H1 (cell line): ENCODE measurements around the gene PPP2R3A. TPM values are rescaled to one million over a fixed set of nuclear protein-coding genes. Genes with fewer than 3 reads are reported as not detected.

ENCODE experiments used
- CTCF ChIA-PET: fragments of 300-600 bp; sonication (Branson Sonifier 250); formaldehyde crosslinking; loops from one replicate; lab custom pipeline; 2021; ENCODE audit not compliant: partially characterized antibody; lab: Charles Lee
- POLR2A ChIA-PET: fragments of 300-600 bp; sonication (Branson Sonifier 250); formaldehyde crosslinking; loops from one replicate; lab custom pipeline; 2021; ENCODE audit warnings: inconsistent platforms; ENCODE audit not compliant: partially characterized antibody; lab: Charles Lee
- DNase-seq, 2 experiments: peaks; one replicate each; pipeline versions ENCODE4 v3.0.0 to v3.0.0-alpha.2; 2010 to 2022; ENCODE audit warnings: low spot score in 2 of 2, low read depth in 1 of 2, mixed read lengths in 1 of 2
- FAIRE-seq: peaks from 2 replicates; lab custom pipeline; 2011; peaks lifted over from hg19 to GRCh38; lab: Jason Lieb, UNC
- H2AFZ ChIP-seq: 2 replicates; pipeline ENCODE4 v1.8.1; 2012; ENCODE audit warnings: low read length, inconsistent platforms
- H2AK5ac ChIP-seq: 2 replicates; pipeline ENCODE4 v1.6.1; 2013; ENCODE audit warnings: low read depth, low read length
- H2BK120ac ChIP-seq: replicated peaks from 2 replicates; pipeline ENCODE3; 2013; ENCODE audit warnings: low read depth, low read length, inconsistent platforms
- H2BK12ac ChIP-seq: 2 replicates; pipeline ENCODE4 v1.6.1; 2013; ENCODE audit warnings: low read depth, low read length
- H2BK15ac ChIP-seq: 2 replicates; pipeline ENCODE4 v1.6.1; 2013; ENCODE audit warnings: low read length
- H2BK20ac ChIP-seq: 2 replicates; pipeline ENCODE4 v1.6.1; 2013; ENCODE audit warnings: low read length
- H2BK5ac ChIP-seq: 2 replicates; pipeline ENCODE4 v1.6.1; 2013; ENCODE audit warnings: low read depth, low read length
- H3K14ac ChIP-seq: 2 replicates; pipeline ENCODE4 v1.6.1; 2013; ENCODE audit warnings: inconsistent platforms; ENCODE audit not compliant: insufficient read length
- H3K18ac ChIP-seq: 2 replicates; pipeline ENCODE4 v1.6.1; 2013; ENCODE audit warnings: low read length; ENCODE audit errors: extremely low read depth
- H3K23ac ChIP-seq: 2 replicates; pipeline ENCODE4 v1.6.1; 2013; ENCODE audit warnings: inconsistent platforms; ENCODE audit not compliant: insufficient read length
- H3K23me2 ChIP-seq: 2 replicates; pipeline ENCODE4 v1.6.1; 2013; ENCODE audit warnings: low read depth, low read length
- H3K27ac ChIP-seq: 2 replicates; pipeline ENCODE4 v1.6.1; 2011; ENCODE audit warnings: low read depth, low read length, inconsistent platforms
- H3K27me3 ChIP-seq, 4 experiments: replicated peaks in 1 of 4; 1 replicate in 1 of 4; 2 replicates in 3 of 4; pipeline versions ENCODE4 v1.6.1 to v1.8.1; 2011 to 2013; ENCODE audit warnings: low read length in 3 of 4, mild to moderate bottlenecking in 3 of 4, inconsistent platforms in 2 of 4, mixed read lengths in 2 of 4, moderate library complexity in 1 of 4; ENCODE audit not compliant: control insufficient read depth in 3 of 4, insufficient read depth in 3 of 4; ENCODE audit errors: extremely low read depth in 1 of 4
- H3K36me3 ChIP-seq, 4 experiments: 2 replicates each; pipeline versions ENCODE4 v1.6.1 to v1.8.1; 2011 to 2013; ENCODE audit warnings: mild to moderate bottlenecking in 4 of 4, low read length in 3 of 4, moderate library complexity in 2 of 4, control low read depth in 1 of 4, inconsistent platforms in 1 of 4; ENCODE audit not compliant: insufficient read depth in 4 of 4, control insufficient read depth in 2 of 4
- H3K4ac ChIP-seq: replicated peaks from 2 replicates; pipeline ENCODE3; 2013; ENCODE audit warnings: low read length, low read depth, mixed read lengths, inconsistent platforms; ENCODE audit not compliant: insufficient read length
- H3K4me1 ChIP-seq, 4 experiments: replicated peaks in 1 of 4; 1 replicate in 1 of 4; 2 replicates in 3 of 4; pipeline versions ENCODE4 v1.6.1 to v1.8.1; 2011 to 2013; ENCODE audit warnings: low read length in 3 of 4, inconsistent platforms in 2 of 4, mixed read lengths in 1 of 4; ENCODE audit not compliant: insufficient read depth in 4 of 4, control insufficient read depth in 3 of 4
- H3K4me2 ChIP-seq, 2 experiments: 2 replicates each; pipeline versions ENCODE4 v1.6.1 to v1.8.1; 2011 to 2013; ENCODE audit warnings: low read depth in 2 of 2, low read length in 2 of 2, control low read depth in 1 of 2, inconsistent platforms in 1 of 2, mild to moderate bottlenecking in 1 of 2; ENCODE audit not compliant: insufficient read depth in 1 of 2
- H3K4me3 ChIP-seq, 4 experiments: fragments of 200-600, 300-600 bp in 1 of 4; sonication (generic), shearing (Covaris generic), sonication (Bioruptor Twin) in 1 of 4; 2 replicates each; pipeline versions ENCODE4 v1.5.1 to v1.8.1; 2011 to 2016; ENCODE audit warnings: low read length in 4 of 4, low read depth in 3 of 4, control low read depth in 2 of 4, inconsistent platforms in 2 of 4, mild to moderate bottlenecking in 2 of 4, mixed read lengths in 1 of 4, moderate library complexity in 1 of 4; ENCODE audit not compliant: insufficient read depth in 2 of 4; ENCODE audit errors: extremely low read depth in 1 of 4
- H3K56ac ChIP-seq: replicated peaks from 2 replicates; pipeline ENCODE3; 2013; ENCODE audit warnings: low read depth, mild to moderate bottlenecking, mixed read lengths, low read length, inconsistent platforms; ENCODE audit not compliant: insufficient read length
- H3K79me1 ChIP-seq: 2 replicates; pipeline ENCODE4 v1.6.1; 2013; ENCODE audit warnings: low read depth, low read length, control low read depth
- H3K79me2 ChIP-seq, 2 experiments: 2 replicates each; pipeline versions ENCODE4 v1.6.1 to v1.8.1; 2012 to 2013; ENCODE audit warnings: low read length in 2 of 2, mild to moderate bottlenecking in 2 of 2, inconsistent platforms in 1 of 2; ENCODE audit not compliant: insufficient read depth in 2 of 2, control insufficient read depth in 1 of 2
- H3K9ac ChIP-seq, 4 experiments: replicated peaks in 1 of 4; 1 replicate in 1 of 4; 2 replicates in 3 of 4; pipeline versions ENCODE4 v1.6.1 to v1.8.1; 2011 to 2013; ENCODE audit warnings: low read depth in 3 of 4, low read length in 3 of 4, control low read depth in 2 of 4, mild to moderate bottlenecking in 2 of 4, moderate library complexity in 2 of 4, inconsistent platforms in 1 of 4; ENCODE audit errors: extremely low read depth in 1 of 4
- H3K9me3 ChIP-seq, 2 experiments: 2 replicates each; pipeline versions ENCODE4 v1.6.1 to v1.8.1; 2012 to 2013; ENCODE audit warnings: mild to moderate bottlenecking in 2 of 2, moderate library complexity in 2 of 2, control low read depth in 1 of 2, inconsistent platforms in 1 of 2, low read depth in 1 of 2, low read length in 1 of 2, mixed read lengths in 1 of 2; ENCODE audit not compliant: insufficient read depth in 2 of 2
- H4K20me1 ChIP-seq, 2 experiments: replicated peaks in 1 of 2; 2 replicates each; pipeline versions ENCODE3 to v1.8.1; 2011 to 2013; ENCODE audit warnings: inconsistent platforms in 2 of 2, low read length in 2 of 2, mild to moderate bottlenecking in 1 of 2; ENCODE audit not compliant: insufficient read depth in 2 of 2, control insufficient read depth in 1 of 2
- H4K5ac ChIP-seq: 2 replicates; pipeline ENCODE4 v1.6.1; 2013; ENCODE audit warnings: low read length, low read depth, mixed read lengths, inconsistent platforms; ENCODE audit not compliant: insufficient read length
- H4K8ac ChIP-seq: 2 replicates; pipeline ENCODE4 v1.8.0; 2013; ENCODE audit warnings: mild to moderate bottlenecking, moderate library complexity, low read length, inconsistent platforms; ENCODE audit not compliant: insufficient read depth; ENCODE audit errors: extremely low read depth
- H4K91ac ChIP-seq: replicated peaks from 2 replicates; pipeline ENCODE3; 2013; ENCODE audit warnings: low read length, mixed read lengths, inconsistent platforms; ENCODE audit not compliant: insufficient read length
- CREB1 ChIP-seq: IDR thresholded peaks from 2 replicates; pipeline ENCODE4 v1.6.1; 2012; ENCODE audit warnings: inconsistent platforms
- CTCF ChIP-seq, 3 experiments: IDR thresholded peaks; 1 replicate in 2 of 3; 2 replicates in 1 of 3; pipeline versions ENCODE4 v1.5.1 to v1.6.1; 2011; ENCODE audit warnings: low read length in 3 of 3, mild to moderate bottlenecking in 3 of 3, inconsistent platforms in 2 of 3, low read depth in 1 of 3, moderate library complexity in 1 of 3; ENCODE audit not compliant: insufficient read depth in 1 of 3; ENCODE audit errors: control extremely low read depth in 1 of 3
- E2F6 ChIP-seq: IDR thresholded peaks from 2 replicates; pipeline ENCODE4 v1.6.1; 2012; ENCODE audit warnings: inconsistent platforms
- GABPA ChIP-seq: IDR thresholded peaks from 2 replicates; pipeline ENCODE4 v1.6.1; 2011; ENCODE audit warnings: mild to moderate bottlenecking, low read length, moderate library complexity, borderline replicate concordance; ENCODE audit not compliant: insufficient read depth
- KDM4A ChIP-seq: IDR thresholded peaks from one replicate; pipeline ENCODE4 v1.7.1; 2012; ENCODE audit warnings: low read depth, mild to moderate bottlenecking, moderate library complexity, low read length, inconsistent platforms; ENCODE audit not compliant: severe bottlenecking
- NANOG ChIP-seq: IDR thresholded peaks from 2 replicates; pipeline ENCODE4 v1.6.1; 2011; ENCODE audit warnings: low read length, low read depth, mild to moderate bottlenecking, inconsistent platforms; ENCODE audit not compliant: insufficient read depth, poor library complexity, severe bottlenecking
- RAD21 ChIP-seq, 2 experiments: IDR thresholded peaks in 1 of 2; conservative IDR thresholded peaks in 1 of 2; 2 replicates each; pipeline ENCODE4 v1.6.1; 2011; ENCODE audit warnings: low read depth in 2 of 2, low read length in 2 of 2, improper control_type of control experiment in 1 of 2, inconsistent platforms in 1 of 2, mild to moderate bottlenecking in 1 of 2, moderate library complexity in 1 of 2
- SUZ12 ChIP-seq: fragments of 200-600 bp; sonication (generic); IDR thresholded peaks from 2 replicates; pipeline ENCODE4 v1.6.1; 2012; ENCODE audit warnings: mild to moderate bottlenecking, inconsistent platforms, low read length, moderate library complexity, mixed read lengths
- WGBS, 2 experiments: shearing (Covaris generic) in 1 of 2; methylation state at CpG; one replicate each; pipeline versions ENCODE4 v1.1.6 to v1.1.7; 2013 to 2015; ENCODE audit warnings: low lambda C conversion rate in 2 of 2, mixed read lengths in 2 of 2, inconsistent platforms in 1 of 2, low coverage in 1 of 2, missing lambda C conversion rate in 1 of 2; ENCODE audit not compliant: insufficient replicate concordance in 2 of 2, insufficient coverage in 1 of 2, insufficient read length in 1 of 2; ENCODE audit errors: extremely low coverage in 1 of 2, missing lambda C conversion rate in 1 of 2; 5-methylcytosine and 5-hydroxymethylcytosine counted together
- polyA plus RNA-seq, 7 experiments: library from polyadenylated mRNA; depleted of rRNA in 3 of 7; stranded (reverse) in 5 of 7; unstranded in 2 of 7; fragments of >200 nt in 5 of 7; fragments of 200-250 nt in 2 of 7; gene quantifications; 1 replicate in 5 of 7; 2 replicates in 1 of 7; 4 replicates in 1 of 7; pipeline versions ENCODE4 v1.2.1 to v1.2.3, GENCODE V29; 2011 to 2013; ENCODE audit warnings: missing spikeins in 2 of 7, mixed read lengths in 2 of 7
- total RNA-seq: library from RNA; stranded (reverse); fragmentation: NEBNext Ultra II Directional; extraction: Animal tissue kit (Norgen Biotek cat#: 25700); gene quantifications from 2 replicates; pipeline ENCODE4 v1.2.1, GENCODE V29; 2021

Gene PPP2R3A
- total and polyA plus RNA-seq, 2 of the 8 experiments (the other 6 are each of a cell fraction or from before 2014, with no cell fraction given): 4.1 to 15.2 TPM

- Histone ChIP-seq H2AK5ac (no peak overlapping the region), H3K36me3 (peaks cover 0 to 15% (median 2%) of the 10 kb centered on the region in 4 experiments; a peak in 2 of 8 replicates), H3K56ac (no peak overlapping the region), H3K4me3 (no peak overlapping the region), H3K23ac (no peak overlapping the region), H3K27ac (no peak overlapping the region), H2BK20ac (no peak overlapping the region), H2BK12ac (no peak overlapping the region), H4K8ac (no peak overlapping the region), H2BK5ac (no peak overlapping the region), H3K18ac (no peak overlapping the region), H3K9ac (no peak overlapping the region), H4K20me1 (no peaks in the 10 kb centered on the region), H3K4me1 (no peaks in the 10 kb centered on the region), H3K4me2 (no peak overlapping the region), H3K79me2 (no peaks in the 10 kb centered on the region), H3K79me1 (no peaks in the 10 kb centered on the region), H3K27me3 (no peaks in the 10 kb centered on the region), H2BK15ac (no peak overlapping the region), H4K91ac (no peak overlapping the region), H3K23me2 (no peaks in the 10 kb centered on the region), H3K14ac (no peak overlapping the region)
- 69% methylated on average over 7 of the region's 7 CpGs; no CpG with 5 or more reads in 1 of the 2 experiments for WGBS, 2 experiments
- CTCF ChIA-PET: interaction anchor here (0.6 to 9.4 kb wide), 36 partner anchors 8 to 1479 kb away, joined by 3 to 125 read pairs (median 4); partner anchors contain the start of gene PPP2R3A
- no peak for DNase-seq
- FAIRE-seq: peak; percentile 42
- TF ChIP-seq E2F6 (no peak), RAD21 (IDR thresholded peaks at IDR 0.05 in 1 of 2, conservative IDR thresholded peaks at IDR 0.05 in 1 of 2; ENCODE audit: low read depth in 2 of 2, low read length in 2 of 2) (peak; percentile 59 to 68), CREB1 (no peak), NANOG (no peak), KDM4A (no peak), CTCF (IDR thresholded peaks at IDR 0.05; ENCODE audit: control extremely low read depth in 1 of 3, insufficient read depth in 1 of 3, low read depth in 1 of 3, low read length in 3 of 3) (peak in 2 of 3 experiments; percentile 48 to 50; a peak in 3 of 4 replicates), GABPA (no peak), SUZ12 (no peak)
- TF ChIP-seq, all 59 proteins: peak for 2
- POLR2A ChIA-PET: interaction anchor here (0.6 to 1.4 kb wide), 3 partner anchors 77 to 845 kb away, joined by 4 to 7 read pairs (median 5); partner anchors contain the start of gene PPP2R3A
- Histone ChIP-seq H2BK120ac (no peak overlapping the region), H3K9me3 (no peaks in the 10 kb centered on the region), H2AFZ (no peak overlapping the region), H3K4ac (no peak overlapping the region), H4K5ac (no peak overlapping the region)
These were observed 77.2 kb downstream of the PPP2R3A start for GRCh38 chr3:136042608-136043221.
